K562 (cell line): ENCODE measurements around the gene ANKFN1.

Experiments
- CEBPB ChIP-seq: fragments of 450-650 bp; IDR thresholded peaks from 2 replicates; pipeline ENCODE4 v1.6.1; 2016; ENCODE audit warnings: missing genetic modification characterization, missing compliant biosample characterization
- CTCF ChIP-seq, 3 experiments: IDR thresholded peaks in 2 of 3; conservative IDR thresholded peaks in 1 of 3; 2 replicates each; pipeline ENCODE4 v1.5.1; 2011 to 2012; ENCODE audit warnings: low read length in 3 of 3, mild to moderate bottlenecking in 3 of 3, control low read depth in 2 of 3, improper control_type of control experiment in 1 of 3, inconsistent platforms in 1 of 3, low read depth in 1 of 3, mixed read lengths in 1 of 3, moderate library complexity in 1 of 3; ENCODE audit not compliant: insufficient read depth in 2 of 3
- SAP30 ChIP-seq: fragments of 200-600 bp; sonication (generic); IDR thresholded peaks from 2 replicates; pipeline ENCODE4 v1.6.1; 2012; ENCODE audit warnings: borderline replicate concordance, low read depth, mild to moderate bottlenecking, moderate library complexity, low read length, control low read depth, inconsistent platforms; ENCODE audit not compliant: insufficient read depth, poor library complexity, severe bottlenecking
- SMARCC2 ChIP-seq: fragments of 450-650 bp; IDR thresholded peaks from 2 replicates; pipeline ENCODE4 v1.6.1; 2017; ENCODE audit warnings: antibody characterized with exemption, moderate library complexity, mild to moderate bottlenecking, low read depth
- TOE1 ChIP-seq, 2 experiments: fragments of 450-650 bp in 1 of 2; sonication (generic) in 1 of 2; formaldehyde crosslinking in 1 of 2; IDR thresholded peaks; 2 replicates each; pipeline versions ENCODE4 v1.7.1 to v1.8.0; 2016 to 2022; ENCODE audit warnings: borderline replicate concordance in 2 of 2, mild to moderate bottlenecking in 2 of 2, antibody characterized with exemption in 1 of 2, inconsistent platforms in 1 of 2, low read depth in 1 of 2, missing genetic modification reagents in 1 of 2, moderate library complexity in 1 of 2
- ZEB2 ChIP-seq: fragments of 450-650 bp; IDR thresholded peaks from 2 replicates; pipeline ENCODE4 v1.6.1; 2016
- ZKSCAN1 ChIP-seq: fragments of 150-350 bp; IDR thresholded peaks from 2 replicates; pipeline ENCODE4 v1.6.1; 2016; ENCODE audit warnings: low read depth, low read length
- ZNF140 ChIP-seq: fragments of 250-450 bp; sonication (Bioruptor Pico); IDR thresholded peaks from 2 replicates; pipeline ENCODE4 v1.8.0; 2021; ENCODE audit warnings: moderate library complexity, mild to moderate bottlenecking, inconsistent platforms
- ZNF407 ChIP-seq: fragments of 450-650 bp; IDR thresholded peaks from 2 replicates; pipeline ENCODE4 v1.6.1; 2016; ENCODE audit warnings: low read depth
- TF ChIP-seq, protein P1 (sequence below): sonication (generic); formaldehyde crosslinking; IDR thresholded peaks from 2 replicates; pipeline ENCODE4 v1.8.0; 2022; ENCODE audit warnings: mild to moderate bottlenecking, missing genetic modification reagents, borderline replicate concordance
- TF ChIP-seq, protein P2 (sequence below): fragments of 250-450 bp; sonication (Bioruptor Pico); IDR thresholded peaks from 2 replicates; pipeline ENCODE4 v1.8.0; 2021; ENCODE audit warnings: moderate library complexity, mild to moderate bottlenecking, inconsistent platforms

- TF ChIP-seq, protein P1, sequence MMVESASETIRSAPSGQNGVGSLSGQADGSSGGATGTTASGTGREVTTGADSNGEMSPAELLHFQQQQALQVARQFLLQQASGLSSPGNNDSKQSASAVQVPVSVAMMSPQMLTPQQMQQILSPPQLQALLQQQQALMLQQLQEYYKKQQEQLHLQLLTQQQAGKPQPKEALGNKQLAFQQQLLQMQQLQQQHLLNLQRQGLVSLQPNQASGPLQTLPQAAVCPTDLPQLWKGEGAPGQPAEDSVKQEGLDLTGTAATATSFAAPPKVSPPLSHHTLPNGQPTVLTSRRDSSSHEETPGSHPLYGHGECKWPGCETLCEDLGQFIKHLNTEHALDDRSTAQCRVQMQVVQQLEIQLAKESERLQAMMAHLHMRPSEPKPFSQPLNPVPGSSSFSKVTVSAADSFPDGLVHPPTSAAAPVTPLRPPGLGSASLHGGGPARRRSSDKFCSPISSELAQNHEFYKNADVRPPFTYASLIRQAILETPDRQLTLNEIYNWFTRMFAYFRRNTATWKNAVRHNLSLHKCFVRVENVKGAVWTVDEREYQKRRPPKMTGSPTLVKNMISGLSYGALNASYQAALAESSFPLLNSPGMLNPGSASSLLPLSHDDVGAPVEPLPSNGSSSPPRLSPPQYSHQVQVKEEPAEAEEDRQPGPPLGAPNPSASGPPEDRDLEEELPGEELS (CRISPR knock-in tag): no peak
- no peak for TF ChIP-seq TOE1 (IDR thresholded peaks at IDR 0.05; ENCODE audit: borderline replicate concordance)
- TF ChIP-seq TOE1 (CRISPR knock-in tag; IDR thresholded peaks at IDR 0.05; ENCODE audit: borderline replicate concordance, low read depth): no peak
- no peak for TF ChIP-seq SMARCC2
- TF ChIP-seq, protein P2, sequence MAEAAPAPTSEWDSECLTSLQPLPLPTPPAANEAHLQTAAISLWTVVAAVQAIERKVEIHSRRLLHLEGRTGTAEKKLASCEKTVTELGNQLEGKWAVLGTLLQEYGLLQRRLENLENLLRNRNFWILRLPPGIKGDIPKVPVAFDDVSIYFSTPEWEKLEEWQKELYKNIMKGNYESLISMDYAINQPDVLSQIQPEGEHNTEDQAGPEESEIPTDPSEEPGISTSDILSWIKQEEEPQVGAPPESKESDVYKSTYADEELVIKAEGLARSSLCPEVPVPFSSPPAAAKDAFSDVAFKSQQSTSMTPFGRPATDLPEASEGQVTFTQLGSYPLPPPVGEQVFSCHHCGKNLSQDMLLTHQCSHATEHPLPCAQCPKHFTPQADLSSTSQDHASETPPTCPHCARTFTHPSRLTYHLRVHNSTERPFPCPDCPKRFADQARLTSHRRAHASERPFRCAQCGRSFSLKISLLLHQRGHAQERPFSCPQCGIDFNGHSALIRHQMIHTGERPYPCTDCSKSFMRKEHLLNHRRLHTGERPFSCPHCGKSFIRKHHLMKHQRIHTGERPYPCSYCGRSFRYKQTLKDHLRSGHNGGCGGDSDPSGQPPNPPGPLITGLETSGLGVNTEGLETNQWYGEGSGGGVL (CRISPR knock-in tag): no peak
- TF ChIP-seq ZNF140 (CRISPR knock-in tag): no peak
- TF ChIP-seq ZEB2: no peak
- TF ChIP-seq CTCF (IDR thresholded peaks at IDR 0.05 in 2 of 3, conservative IDR thresholded peaks at IDR 0.05 in 1 of 3; ENCODE audit: insufficient read depth in 2 of 3, low read depth in 1 of 3, low read length in 3 of 3): no peak
- TF ChIP-seq SAP30: no peak
- no peak for TF ChIP-seq ZNF407
- TF ChIP-seq CEBPB (tag): no peak
- TF ChIP-seq ZKSCAN1: no peak
Observed at GRCh38 chr17:56432443-56432842, 279.2 kb downstream of the ANKFN1 start.
